OCI-LY1 (cell line): ENCODE measurements around the gene REM2.

Experiments used
- CTCF ChIP-seq: fragments of 200-600 bp; sonication (generic), shearing (Covaris generic); IDR thresholded peaks from 2 replicates; pipeline ENCODE4 v1.5.1; 2017; ENCODE audit warnings: mild to moderate bottlenecking, antibody characterized with exemption, low read length, moderate library complexity, mixed read lengths
- EZH2 ChIP-seq: fragments of 200-600 bp; sonication (generic), shearing (Covaris generic); IDR thresholded peaks from 2 replicates; pipeline ENCODE4 v1.8.0; 2017; ENCODE audit warnings: borderline replicate concordance, mixed run types, mild to moderate bottlenecking, antibody characterized with exemption, low read length, moderate library complexity, mixed read lengths

DNA sequence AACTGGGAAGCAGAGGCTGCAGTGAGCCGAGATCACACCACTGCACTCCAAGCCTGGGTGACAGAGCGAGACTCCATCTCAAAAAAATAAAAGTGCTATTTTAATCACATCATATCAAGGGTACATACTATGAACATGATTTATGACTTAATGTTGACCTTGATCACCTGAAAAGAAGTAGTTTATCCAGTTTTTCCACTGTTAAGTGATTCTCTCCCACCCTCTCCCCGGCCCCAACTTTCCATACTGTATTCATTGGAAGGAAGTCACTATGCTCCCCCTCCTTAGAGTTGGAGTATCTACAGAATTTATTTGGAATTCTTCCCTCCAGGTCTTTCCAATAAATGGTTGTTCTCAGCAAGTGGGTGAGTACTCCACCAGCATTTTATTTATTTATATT is 49.1 kb downstream of the REM2 start:
- TF ChIP-seq CTCF (no peak), EZH2 (no peak)
